GM13976 (cell line): ENCODE data around the gene ZNF804B.

Experiments used
- DNase-seq: peaks from one replicate; pipeline ENCODE4 v3.0.0; 2012; ENCODE audit warnings: low spot score
- CTCF ChIP-seq: IDR thresholded peaks from 2 replicates; pipeline ENCODE4 v1.5.1; 2012; ENCODE audit warnings: borderline replicate concordance, mild to moderate bottlenecking; ENCODE audit not compliant: insufficient read depth; ENCODE audit errors: extremely low read depth, missing control alignments, control extremely low read depth
- in situ Hi-C: fragments of 300-500 bp; cut with MboI; formaldehyde crosslinking; loops from one replicate; pipeline ENCODE4 v1.12.0; 2022; ENCODE audit warnings: low sequenced_read_pairs, mixed read lengths, inconsistent platforms; ENCODE audit not compliant: unreplicated experiment

The ZNF804B gene

GRCh38 chr7:88933285-88933684 lies 173.8 kb downstream of the ZNF804B start:
- no peak for DNase-seq
- no peak for TF ChIP-seq CTCF
- in situ Hi-C loops, result no loop called here

- DNase-seq, result no peak
- no peak for TF ChIP-seq CTCF
- in situ Hi-C loops, result no loop called here
Measured at GRCh38 chr7:88942815-88943501, 183.5 kb downstream of the ZNF804B start.

- DNase-seq, result no peak
- no peak for TF ChIP-seq CTCF
- in situ Hi-C loops, result no loop called here
Measured at GRCh38 chr7:88951826-88952225, 192.3 kb downstream of the ZNF804B start.

- TF ChIP-seq CTCF, result no peak
- DNase-seq, result no peak
- in situ Hi-C loops, result no loop called here
Measured at GRCh38 chr7:88964418-88964817, 204.9 kb downstream of the ZNF804B start.

- in situ Hi-C loops, result no loop called here
- DNase-seq, result no peak
- TF ChIP-seq CTCF, result no peak
Measured at GRCh38 chr7:88965371-88965770, 205.9 kb downstream of the ZNF804B start.

- no peak for TF ChIP-seq CTCF
- in situ Hi-C loops, result no loop called here
- no peak for DNase-seq
Measured at GRCh38 chr7:88967432-88967831, 207.9 kb downstream of the ZNF804B start.

GRCh38 chr7:88969167-88969566 lies 209.7 kb downstream of the ZNF804B start:
- DNase-seq, result no peak

More at GRCh38 chr7:88969167-88969566, 209.7 kb downstream of the ZNF804B start:
- in situ Hi-C loops, result no loop called here
- no peak for TF ChIP-seq CTCF
